GM21737 (cell line): ENCODE measurements around the gene PTPRN2.
"Not testable (repeated sequence)": the region's sequence is repeated elsewhere in the genome, so short reads cannot be mapped to it uniquely, and the experiment has no call there.

Source experiments
- ATAC-seq: cut with Tn5 transposase; IDR thresholded peaks from one replicate; pipeline ENCODE4 v1.9.1; 2021; ENCODE audit warnings: mild to moderate bottlenecking, moderate library complexity; ENCODE audit not compliant: unreplicated experiment

Gene PTPRN2

GRCh38 chr7:157856873-157857577, 730.6 kb downstream of the PTPRN2 start:
- no peak for ATAC-seq

GRCh38 chr7:157855452-157856213, 732.0 kb downstream of the PTPRN2 start:
- no peak for ATAC-seq

GRCh38 chr7:157855016-157855415, 732.6 kb downstream of the PTPRN2 start:
- no peak for ATAC-seq

GRCh38 chr7:157854066-157854891, 733.3 kb downstream of the PTPRN2 start:
- no peak for ATAC-seq

GRCh38 chr7:157853789-157854065, 733.9 kb downstream of the PTPRN2 start:
- no peak for ATAC-seq

GRCh38 chr7:157853076-157853788, 734.4 kb downstream of the PTPRN2 start:
- ATAC-seq = no peak

- ATAC-seq = no peak
Observed at GRCh38 chr7:157851501-157852067, 736.0 kb downstream of the PTPRN2 start.

GRCh38 chr7:157850481-157851444, 736.9 kb downstream of the PTPRN2 start:
- ATAC-seq = no peak

GRCh38 chr7:157849726-157850125, 737.9 kb downstream of the PTPRN2 start:
- ATAC-seq = no peak

GRCh38 chr7:157849341-157849596, 738.4 kb downstream of the PTPRN2 start:
- ATAC-seq = no peak

- ATAC-seq = no peak
Observed at GRCh38 chr7:157848508-157849340, 738.9 kb downstream of the PTPRN2 start.

- ATAC-seq = not testable (repeated sequence)
Observed at GRCh38 chr7:157847756-157848487, 739.7 kb downstream of the PTPRN2 start.

- not testable (repeated sequence) for ATAC-seq
Observed at GRCh38 chr7:157846746-157847145, 740.9 kb downstream of the PTPRN2 start.

GRCh38 chr7:157846271-157846670, 741.4 kb downstream of the PTPRN2 start:
- no peak for ATAC-seq

GRCh38 chr7:157845203-157845835, 742.3 kb downstream of the PTPRN2 start:
- ATAC-seq = no peak

- no peak for ATAC-seq
Observed at GRCh38 chr7:157844611-157845010, 743.0 kb downstream of the PTPRN2 start.

- ATAC-seq = no peak
Observed at GRCh38 chr7:157844141-157844540, 743.5 kb downstream of the PTPRN2 start.
